HEK293T (cell line): ENCODE results near the gene PTMA.

ENCODE experiments used
- CTCF ChIA-PET: fragments of 350-600 bp; formaldehyde crosslinking; extraction: SDS; loops from one replicate; lab custom pipeline; 2021; ENCODE audit warnings: antibody characterized with exemption, inconsistent platforms; lab: Yijun Ruan, JAX
- POLR2A ChIA-PET: fragments of 350-600 bp; formaldehyde crosslinking; extraction: SDS; loops from one replicate; lab custom pipeline; 2020; ENCODE audit warnings: antibody characterized with exemption, inconsistent platforms; lab: Yijun Ruan, JAX
- DNase-seq: peaks from one replicate; pipeline ENCODE4 v3.0.0; 2012; ENCODE audit warnings: mixed read lengths; ENCODE audit errors: extremely low spot score
- ARNT ChIP-seq: fragments of 450-650 bp; IDR thresholded peaks from 2 replicates; pipeline ENCODE4 v1.6.1; 2017; ENCODE audit warnings: mild to moderate bottlenecking
- BHLHE40 ChIP-seq: fragments of 450-650 bp; IDR thresholded peaks from 2 replicates; pipeline ENCODE4 v1.6.1; 2016; ENCODE audit warnings: mild to moderate bottlenecking, moderate library complexity, borderline replicate concordance
- CTBP1 ChIP-seq: fragments of 450-650 bp; IDR thresholded peaks from 2 replicates; pipeline ENCODE4 v1.6.1; 2016; ENCODE audit warnings: borderline replicate concordance
- ELF4 ChIP-seq: fragments of 450-650 bp; IDR thresholded peaks from 2 replicates; pipeline ENCODE4 v1.6.1; 2017; ENCODE audit warnings: antibody characterized with exemption
- FOXA1 ChIP-seq: fragments of 450-650 bp; IDR thresholded peaks from 2 replicates; pipeline ENCODE4 v1.6.1; 2016; ENCODE audit warnings: mild to moderate bottlenecking
- FOXK2 ChIP-seq: fragments of 450-650 bp; IDR thresholded peaks from 2 replicates; pipeline ENCODE4 v1.6.1; 2016; ENCODE audit warnings: mild to moderate bottlenecking
- FOXM1 ChIP-seq: fragments of 450-650 bp; IDR thresholded peaks from 2 replicates; pipeline ENCODE4 v1.6.1; 2017; ENCODE audit warnings: mild to moderate bottlenecking, borderline replicate concordance
- HDGF ChIP-seq: fragments of 450-650 bp; IDR thresholded peaks from 2 replicates; pipeline ENCODE4 v1.6.1; 2017; ENCODE audit warnings: antibody characterized with exemption, borderline replicate concordance
- L3MBTL2 ChIP-seq: fragments of 450-650 bp; conservative IDR thresholded peaks from 2 replicates; pipeline ENCODE4 v1.6.1; 2016; ENCODE audit warnings: mild to moderate bottlenecking
- LEF1 ChIP-seq: fragments of 450-650 bp; IDR thresholded peaks from 2 replicates; pipeline ENCODE4 v1.6.1; 2017; ENCODE audit warnings: mild to moderate bottlenecking, borderline replicate concordance
- NFRKB ChIP-seq: fragments of 450-650 bp; IDR thresholded peaks from 2 replicates; pipeline ENCODE4 v1.6.1; 2016; ENCODE audit warnings: mild to moderate bottlenecking, moderate library complexity
- PKNOX1 ChIP-seq: fragments of 450-650 bp; IDR thresholded peaks from 2 replicates; pipeline ENCODE4 v1.6.1; 2016
- SP1 ChIP-seq: fragments of 450-650 bp; IDR thresholded peaks from 2 replicates; pipeline ENCODE4 v1.6.1; 2017
- SUZ12 ChIP-seq: fragments of 450-650 bp; IDR thresholded peaks from 2 replicates; pipeline ENCODE4 v1.6.1; 2016; ENCODE audit warnings: mild to moderate bottlenecking
- TARDBP ChIP-seq: fragments of 450-650 bp; IDR thresholded peaks from 2 replicates; pipeline ENCODE4 v1.6.1; 2016
- ZNF384 ChIP-seq: fragments of 450-650 bp; IDR thresholded peaks from 2 replicates; pipeline ENCODE4 v1.6.1; 2016

Gene PTMA

GRCh38 chr2:231715499-231715837 lies 7.1 kb downstream of the PTMA start:
- ChIA-PET POLR2A (interaction anchor here (0.9 to 3.2 kb wide), 8 partner anchors 24 to 103 kb away, joined by 3 to 20 read pairs (median 4); no protein-coding TSS in a partner anchor), CTCF (interaction anchor here (0.6 to 5.4 kb wide), 11 partner anchors 18 to 114 kb away, joined by 3 to 136 read pairs (median 7); partner anchors contain the start of gene COPS7B)
- TF ChIP-seq SP1: no peak
- TF ChIP-seq TARDBP: no peak
- no peak for TF ChIP-seq BHLHE40
- TF ChIP-seq FOXA1: no peak
- TF ChIP-seq ZNF384: no peak
- no peak for TF ChIP-seq FOXM1
- TF ChIP-seq ARNT: no peak
- DNase-seq: no peak

DNA sequence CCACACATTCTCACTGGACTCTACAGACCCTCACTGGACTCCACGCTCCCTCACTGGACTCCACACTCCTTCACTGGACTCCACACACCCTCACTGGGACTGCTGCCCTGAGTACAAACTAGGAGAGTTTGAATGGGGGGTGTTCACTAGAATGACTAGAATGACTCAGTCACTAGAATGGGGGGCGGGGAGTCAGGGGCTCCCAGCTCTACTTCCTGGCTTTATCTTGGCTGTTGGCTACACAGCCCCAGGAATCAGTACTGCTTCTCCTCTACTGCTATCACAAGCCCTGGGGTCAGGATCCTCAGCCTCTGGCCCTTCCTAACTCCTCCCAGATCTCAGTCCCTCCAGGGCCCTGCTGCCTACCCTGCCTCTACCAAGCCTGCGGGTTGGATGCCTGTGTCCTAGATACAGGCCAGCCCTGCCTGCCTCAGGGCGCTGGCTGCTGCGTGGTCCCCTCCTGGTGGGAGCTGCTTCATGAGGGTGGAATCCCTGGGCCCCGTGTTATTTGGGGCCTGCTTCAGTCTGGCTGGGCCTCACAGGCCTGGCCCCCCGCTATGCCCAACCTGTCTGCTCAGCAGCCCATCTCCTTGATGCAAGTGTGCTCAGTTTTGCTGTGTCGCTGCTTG lies 7.8 kb downstream of the PTMA start:
- ChIA-PET POLR2A (interaction anchor here (0.8 to 2.7 kb wide), 3 partner anchors 8 to 40 kb away, joined by 3 to 20 read pairs (median 4); partner anchors contain the start of gene PTMA), CTCF (interaction anchor here (0.6 to 5.4 kb wide), 8 partner anchors 22 to 114 kb away, joined by 3 to 136 read pairs (median 10); no protein-coding TSS in a partner anchor)
- DNase-seq: no peak
- TF ChIP-seq NFRKB (no peak), PKNOX1 (no peak), SP1 (no peak), ZNF384 (no peak), SUZ12 (no peak), CTBP1 (no peak), LEF1 (no peak), FOXA1 (no peak), BHLHE40 (no peak), ELF4 (no peak), HDGF (no peak)

- TF ChIP-seq CTBP1 (no peak), SUZ12 (no peak), L3MBTL2 (no peak), ARNT (no peak), PKNOX1 (no peak), FOXK2 (no peak), SP1 (no peak), TARDBP (no peak), HDGF (no peak), FOXA1 (no peak), LEF1 (no peak), BHLHE40 (no peak), ZNF384 (no peak), FOXM1 (no peak), ELF4 (no peak), NFRKB (no peak)
- POLR2A ChIA-PET: interaction anchor here (0.8 kb wide), 1 partner anchor 9 kb away, joined by 3 read pairs; the partner anchor contains the start of gene PTMA
- CTCF ChIA-PET: interaction anchor here (5.4 kb wide), 1 partner anchor 42 kb away, joined by 136 read pairs; no protein-coding TSS in a partner anchor
- DNase-seq: no peak
Measured at GRCh38 chr2:231716666-231717280, 8.4 kb downstream of the PTMA start.

DNA sequence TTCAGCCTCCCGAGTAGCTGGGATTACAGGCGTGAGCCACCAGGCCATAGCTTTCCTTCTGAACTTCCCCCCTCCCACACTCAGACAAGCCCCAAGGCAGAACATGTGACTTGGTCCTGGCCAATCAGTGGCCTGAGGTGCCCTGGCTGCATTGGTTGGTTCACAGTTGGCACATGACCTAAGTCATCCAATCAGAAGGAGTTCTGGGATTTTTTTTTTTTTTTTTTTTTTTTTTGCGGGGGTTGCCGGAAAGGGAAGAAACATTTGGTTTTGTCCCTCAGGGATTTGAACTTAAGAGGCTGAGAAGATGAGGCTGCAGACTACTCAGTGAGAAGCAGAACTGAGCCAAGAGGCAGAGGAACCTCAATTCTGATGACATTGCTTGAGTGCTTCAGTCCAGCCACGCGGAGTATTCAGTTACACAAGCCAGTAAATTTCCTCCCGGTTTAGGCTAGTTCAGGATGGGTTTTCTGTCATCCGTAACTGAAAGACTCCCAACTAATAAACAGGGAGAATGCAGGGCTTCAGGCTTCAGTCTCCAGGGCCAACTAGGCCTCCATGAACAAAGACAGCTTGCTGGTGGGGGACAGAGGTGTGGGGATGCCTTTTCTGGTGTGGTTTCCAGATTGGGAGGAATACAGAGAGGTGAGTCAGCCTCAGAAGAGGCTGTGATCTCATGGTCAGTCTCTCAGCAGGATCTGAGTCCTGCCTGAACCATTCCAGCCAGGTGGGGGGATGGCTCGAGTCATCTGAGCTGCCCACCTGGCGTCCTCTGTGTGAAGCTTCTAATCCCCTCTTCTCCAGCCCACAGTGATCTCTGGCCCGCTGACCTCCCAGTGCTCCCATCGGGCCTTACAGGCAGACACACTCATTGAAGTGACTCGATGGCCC lies 9.2 kb downstream of the PTMA start:
- POLR2A ChIA-PET: interaction anchor here (0.8 kb wide), 1 partner anchor 9 kb away, joined by 3 read pairs; the partner anchor contains the start of gene PTMA

GRCh38 chr2:231718799-231719198 lies 10.5 kb downstream of the PTMA start:
- ChIA-PET POLR2A (no interaction called here), CTCF (no interaction called here)
- DNase-seq: no peak
- TF ChIP-seq NFRKB (no peak), CTBP1 (no peak), BHLHE40 (no peak), TARDBP (no peak), SP1 (no peak), HDGF (no peak), ZNF384 (no peak), LEF1 (no peak), PKNOX1 (no peak), FOXM1 (no peak), L3MBTL2 (no peak), SUZ12 (no peak), FOXK2 (no peak), ARNT (no peak), FOXA1 (no peak), ELF4 (no peak)

More for the DNA sequence above, 9.2 kb downstream of the PTMA start:
- no peak for TF ChIP-seq FOXK2
- TF ChIP-seq ARNT: no peak
- no peak; the same call in 1 of the 2 replicates for TF ChIP-seq ZNF384
- TF ChIP-seq NFRKB: no peak
- TF ChIP-seq ELF4: no peak
- TF ChIP-seq HDGF: no peak
- no peak for TF ChIP-seq SUZ12
- no peak for TF ChIP-seq TARDBP
- no peak for TF ChIP-seq FOXM1
- TF ChIP-seq FOXA1: no peak
- CTCF ChIA-PET: interaction anchor here (5.4 kb wide), 1 partner anchor 43 kb away, joined by 136 read pairs; no protein-coding TSS in a partner anchor
- peak; percentile 50 for DNase-seq
